HG03139 (cell line): ENCODE results near the gene CERS3.

ENCODE experiments used
- ATAC-seq: cut with Tn5 transposase; IDR thresholded peaks from one replicate; pipeline ENCODE4 v1.9.1; 2021; ENCODE audit not compliant: unreplicated experiment

Gene CERS3

DNA sequence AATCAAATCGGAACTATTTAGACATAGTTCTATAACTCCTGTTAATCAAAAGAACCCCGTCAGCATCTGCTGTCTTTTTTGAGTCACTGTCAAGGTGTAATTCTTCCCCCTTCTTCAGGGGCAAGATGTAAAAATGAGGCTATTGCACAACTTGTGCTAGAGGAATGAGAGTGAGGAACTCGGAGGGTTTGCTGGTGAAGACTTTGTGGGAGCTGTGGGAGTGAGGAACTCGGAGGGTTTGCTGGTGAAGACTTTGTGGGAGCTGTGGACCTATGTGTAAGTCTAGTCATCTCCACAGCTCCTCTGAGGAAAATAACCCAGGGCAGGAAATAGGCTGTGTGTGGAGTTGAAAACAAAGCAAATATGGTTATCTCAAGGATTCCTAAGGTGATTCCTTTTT, 2.5 kb upstream of the CERS3 start:
- ATAC-seq, result no peak

DNA sequence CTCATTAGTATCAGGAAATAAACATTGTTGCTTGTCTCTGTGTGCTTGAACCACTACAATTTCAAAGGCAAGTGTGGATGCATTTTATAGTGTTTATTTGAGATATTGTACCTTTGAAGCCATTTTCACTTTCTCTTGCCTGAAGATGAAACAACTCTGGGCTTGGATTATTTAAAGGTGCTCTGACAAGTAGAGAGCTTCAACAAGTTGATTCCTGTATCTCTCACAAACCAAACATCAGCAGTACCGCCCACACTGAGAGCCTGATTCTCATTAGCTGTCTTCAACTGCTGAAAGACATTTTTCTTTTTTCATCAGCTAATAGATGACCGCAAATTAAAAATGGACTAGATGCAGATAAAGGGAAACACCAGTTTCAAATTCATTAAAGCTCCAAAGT, 806 bp upstream of the CERS3 start:
- ATAC-seq, result no peak

DNA sequence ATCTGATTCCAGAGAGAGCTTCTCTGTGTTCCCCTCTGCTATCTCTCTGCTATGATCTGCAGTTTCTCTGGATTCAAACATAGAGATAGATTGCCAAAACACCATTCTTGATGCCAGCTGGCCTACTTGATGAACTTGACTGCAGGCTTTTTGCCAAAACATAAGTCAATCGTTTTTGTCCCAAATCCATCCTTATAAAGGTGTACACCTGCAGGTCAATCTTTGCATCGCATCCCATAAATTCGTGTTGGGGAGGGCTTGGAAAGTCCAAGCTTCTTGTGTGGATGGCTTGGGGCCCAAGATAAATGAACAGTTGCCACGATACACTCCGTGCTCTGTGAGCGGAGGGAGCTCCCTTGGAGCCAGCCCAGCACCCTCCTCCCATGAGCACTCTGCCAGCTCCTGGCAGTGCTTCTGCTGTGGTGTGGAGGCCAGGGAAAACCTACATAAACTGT, 2.7 kb downstream of the CERS3 start:
- ATAC-seq, result no peak

DNA sequence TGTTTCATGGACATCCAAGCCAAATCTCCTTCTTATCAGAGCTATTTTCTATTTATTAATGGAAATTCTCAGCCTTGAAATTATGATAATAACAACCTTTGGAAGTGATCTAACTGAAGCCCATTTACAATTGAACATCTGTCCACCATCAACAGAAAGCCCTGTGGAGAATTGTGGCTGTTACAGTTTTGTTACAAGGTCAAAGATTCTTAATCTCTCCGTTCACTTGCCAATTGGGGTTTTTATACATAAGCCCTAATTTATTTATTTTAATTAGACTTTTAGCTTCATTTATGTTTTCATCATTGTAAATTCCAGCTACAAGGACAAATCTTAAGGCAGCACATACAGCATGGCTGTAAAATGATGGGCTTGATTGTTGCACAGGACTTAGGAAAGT, 3.3 kb downstream of the CERS3 start:
- no peak for ATAC-seq

DNA sequence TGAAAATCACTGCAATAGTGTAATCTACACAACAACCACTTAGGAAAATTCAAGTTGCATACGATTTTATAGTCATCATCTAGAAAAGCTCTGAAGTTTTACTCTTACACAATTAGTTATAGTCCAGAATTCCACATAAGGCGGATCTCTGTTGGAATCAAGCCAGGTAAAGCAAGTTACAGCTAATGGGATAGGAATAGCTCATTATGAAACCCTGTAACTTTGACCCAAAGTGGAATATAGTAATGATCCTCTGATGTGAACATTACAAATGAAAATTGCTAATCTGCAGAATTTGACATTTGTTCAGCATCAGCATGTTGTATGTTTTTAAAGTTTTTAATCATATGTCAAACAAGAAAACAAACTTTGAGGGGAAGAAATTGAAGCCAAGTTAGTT, 4.4 kb downstream of the CERS3 start:
- no peak for ATAC-seq

DNA sequence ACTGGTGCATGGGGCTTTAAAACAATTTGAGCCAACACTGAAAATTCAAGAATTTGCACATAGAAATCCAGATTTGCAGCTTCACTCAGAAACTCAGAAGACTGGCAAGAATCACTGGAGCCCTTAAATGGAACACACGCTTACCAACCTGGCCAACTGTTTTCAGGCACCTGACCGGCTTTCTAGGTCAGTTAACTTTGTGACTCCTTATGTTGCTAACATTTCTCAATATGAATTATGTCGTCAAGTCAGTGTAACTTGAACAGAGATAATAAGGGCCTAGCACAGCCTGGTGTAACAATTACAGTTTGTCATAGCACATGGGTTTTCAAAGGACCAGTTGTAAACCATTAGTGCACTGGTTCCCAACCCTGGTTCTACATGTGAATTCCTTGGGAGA, 6.8 kb downstream of the CERS3 start:
- ATAC-seq, result no peak

DNA sequence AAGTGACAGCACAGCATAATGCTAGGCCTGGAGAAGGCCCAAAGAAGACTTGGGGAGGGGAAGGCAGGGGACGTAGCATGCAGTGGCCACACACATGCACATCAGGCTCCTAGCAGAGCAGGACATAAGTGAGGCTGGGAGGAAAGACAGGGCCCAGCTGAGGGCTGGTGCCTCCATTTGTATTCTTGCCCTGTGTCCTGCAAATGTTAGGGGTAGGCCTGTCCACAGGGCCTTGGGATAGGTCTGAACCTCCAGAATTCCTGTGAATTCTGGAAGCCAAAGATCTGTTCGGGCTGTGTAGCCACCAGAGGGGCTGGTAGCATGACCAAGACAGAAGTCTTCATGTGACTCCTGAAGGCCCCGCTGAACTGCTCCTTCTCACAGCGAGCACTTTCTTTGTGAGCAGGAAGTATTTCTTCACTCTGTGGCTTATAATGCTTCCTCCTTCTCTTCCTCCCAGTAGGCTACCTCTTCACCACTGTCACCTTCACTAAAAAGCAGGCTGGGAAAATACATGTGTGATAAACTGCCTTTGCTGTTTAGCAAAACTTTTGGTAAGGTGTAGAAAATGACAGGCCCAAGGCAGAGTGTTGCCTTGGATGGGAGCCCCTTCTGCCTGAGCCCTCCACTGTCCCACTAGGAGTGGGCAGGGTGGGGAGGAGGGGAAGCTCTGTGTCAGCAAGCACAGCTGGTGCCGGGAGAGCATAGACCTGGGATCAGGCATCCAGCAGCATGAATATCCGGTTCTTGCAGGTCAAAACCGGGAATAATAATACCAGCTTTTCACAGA, 8.4 kb downstream of the CERS3 start:
- no peak for ATAC-seq

DNA sequence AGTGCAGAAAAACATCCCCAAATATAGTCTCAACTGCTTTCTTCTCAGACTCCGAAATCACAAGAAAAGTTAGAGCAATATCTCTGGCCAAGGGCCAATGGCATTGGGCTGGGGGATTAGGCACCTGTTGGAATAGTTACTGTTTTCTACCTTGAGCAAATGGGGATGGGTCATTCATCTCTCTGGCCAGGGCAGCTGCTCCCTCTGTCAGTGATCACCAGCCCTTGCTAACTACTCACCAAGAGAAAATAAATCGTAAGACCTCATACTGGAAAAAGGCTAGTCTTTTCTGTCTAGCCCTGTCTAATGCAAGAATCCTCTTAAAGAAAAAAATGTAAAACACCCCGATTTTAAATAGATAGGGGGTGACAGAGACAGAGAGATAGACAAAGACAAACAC, 10.9 kb downstream of the CERS3 start:
- ATAC-seq, result no peak

DNA sequence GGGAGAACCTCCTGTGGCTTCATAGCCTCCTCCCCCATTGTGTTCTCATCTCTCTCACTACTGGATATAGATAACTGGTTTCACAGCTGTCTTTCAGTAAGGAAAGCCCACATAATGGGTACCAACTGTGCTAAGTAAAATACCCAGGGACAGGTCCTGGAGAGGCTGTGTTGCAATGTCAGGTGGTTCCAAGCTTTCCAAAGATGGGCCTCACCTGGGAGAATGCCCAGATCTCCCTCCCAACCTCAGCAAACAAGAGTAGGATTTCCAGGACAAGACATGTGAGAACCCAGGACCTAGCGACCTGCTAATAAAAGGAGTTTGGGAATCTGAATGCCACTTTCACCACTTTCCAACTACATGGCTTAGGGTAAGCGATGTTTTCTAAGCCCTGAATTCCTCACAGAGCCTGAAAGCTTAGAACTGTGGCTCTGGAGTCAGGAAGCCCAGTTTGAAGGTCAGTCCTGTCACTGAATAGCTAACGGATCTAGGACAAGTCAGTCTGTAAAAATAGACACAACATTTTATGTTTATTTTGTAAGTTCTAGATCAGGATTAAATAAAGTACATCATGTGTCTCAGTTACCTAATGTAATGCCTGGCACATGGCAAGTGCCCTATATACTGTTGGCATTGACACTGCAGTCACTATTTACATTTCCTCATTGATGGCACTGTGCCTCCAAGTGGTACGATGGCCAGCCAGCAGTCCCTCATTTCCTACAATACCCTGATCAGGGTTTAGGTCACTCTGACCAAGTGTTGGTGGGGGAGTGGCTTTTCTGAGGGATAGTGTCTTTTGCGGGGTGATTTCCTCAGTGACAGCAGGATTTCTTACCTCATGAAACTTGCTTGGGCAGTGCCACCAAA, 11.9 kb downstream of the CERS3 start:
- no peak for ATAC-seq

DNA sequence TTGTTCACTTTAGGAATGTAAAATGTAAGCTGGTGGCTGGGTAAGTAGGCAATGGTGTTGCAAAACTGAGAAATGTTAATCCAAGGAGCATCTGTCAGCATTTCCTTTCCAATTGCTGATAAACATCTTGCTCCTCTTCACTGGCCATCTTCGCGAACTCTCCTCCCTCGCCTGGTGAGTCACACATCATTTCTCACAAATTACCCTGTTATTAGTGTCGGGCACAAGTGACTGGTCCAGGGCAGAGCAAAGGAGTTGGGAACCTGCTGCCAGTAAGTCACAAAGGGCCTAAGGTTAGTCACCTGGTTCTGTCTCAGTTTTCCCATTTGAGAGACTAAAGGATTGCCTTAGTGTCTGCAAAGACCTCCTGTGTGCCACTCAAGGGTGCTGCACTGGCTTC, 13.0 kb downstream of the CERS3 start:
- ATAC-seq, result no peak

DNA sequence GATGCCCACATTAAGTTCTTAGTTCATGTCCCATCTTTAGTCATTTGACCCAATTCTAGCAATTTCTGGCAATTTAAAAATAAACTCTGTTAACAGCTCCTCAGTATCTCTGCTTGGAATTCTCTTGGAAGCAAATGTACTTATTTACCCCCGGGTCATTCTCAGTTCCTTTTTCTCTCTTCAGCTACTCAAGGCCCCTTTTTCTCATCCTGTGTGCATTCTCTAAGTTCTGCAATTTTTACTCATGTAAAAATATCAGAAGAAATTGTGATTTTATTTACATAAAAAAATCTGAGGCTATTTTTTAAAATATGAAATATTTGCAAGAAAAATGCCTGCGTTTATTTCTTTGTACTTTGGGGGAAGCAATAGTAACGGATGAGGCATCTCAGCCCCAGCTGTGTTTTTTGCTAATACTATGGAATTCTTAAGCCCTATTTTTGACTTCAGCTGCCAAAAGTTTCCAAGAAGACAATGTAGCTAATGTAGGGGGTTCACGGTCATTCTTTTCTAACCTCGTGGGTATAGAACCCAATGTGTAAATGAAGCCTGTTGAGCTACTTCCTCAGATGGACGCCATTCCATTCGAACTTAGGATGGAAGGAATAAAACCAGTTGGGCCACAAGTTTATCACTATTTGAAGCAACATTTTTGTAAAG, 20.0 kb downstream of the CERS3 start:
- ATAC-seq, result no peak

DNA sequence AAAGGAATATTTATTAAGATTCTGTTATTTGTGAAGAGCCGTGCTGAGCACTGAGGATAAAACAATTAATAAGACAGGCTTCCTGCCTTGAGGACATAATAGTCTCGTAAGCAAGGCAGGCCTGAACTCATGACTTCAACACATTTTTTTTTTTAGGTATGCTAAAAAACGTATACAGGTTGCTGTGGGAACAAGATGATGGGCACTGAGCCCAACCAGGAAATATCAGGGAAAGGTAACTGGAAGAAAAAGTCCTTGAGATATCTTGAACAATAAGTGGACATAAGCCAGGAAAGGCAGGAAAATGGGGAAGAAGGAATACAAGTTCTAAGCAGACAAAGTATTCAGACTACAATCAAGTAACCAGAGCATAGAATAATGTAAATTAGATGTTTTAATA, 26.1 kb downstream of the CERS3 start:
- ATAC-seq, result no peak

DNA sequence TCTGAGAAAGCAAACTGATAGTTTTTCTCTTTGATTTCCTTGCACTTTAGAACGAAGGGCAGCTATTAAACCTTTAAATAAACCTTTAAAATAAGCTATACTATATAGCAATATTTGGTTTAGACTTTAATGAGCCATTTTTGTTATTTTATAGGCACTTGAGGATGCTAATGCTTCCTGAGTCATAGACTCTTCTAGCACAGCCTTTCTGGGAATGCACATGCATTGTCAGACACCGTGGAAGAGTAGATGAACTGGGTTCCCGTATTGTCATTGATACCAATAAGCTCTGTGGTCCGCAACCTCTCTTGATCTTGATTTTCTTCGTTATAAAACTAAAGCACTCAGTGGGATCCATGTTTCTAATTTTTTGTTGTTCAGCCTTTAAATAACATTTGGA, 27.6 kb downstream of the CERS3 start:
- no peak for ATAC-seq

DNA sequence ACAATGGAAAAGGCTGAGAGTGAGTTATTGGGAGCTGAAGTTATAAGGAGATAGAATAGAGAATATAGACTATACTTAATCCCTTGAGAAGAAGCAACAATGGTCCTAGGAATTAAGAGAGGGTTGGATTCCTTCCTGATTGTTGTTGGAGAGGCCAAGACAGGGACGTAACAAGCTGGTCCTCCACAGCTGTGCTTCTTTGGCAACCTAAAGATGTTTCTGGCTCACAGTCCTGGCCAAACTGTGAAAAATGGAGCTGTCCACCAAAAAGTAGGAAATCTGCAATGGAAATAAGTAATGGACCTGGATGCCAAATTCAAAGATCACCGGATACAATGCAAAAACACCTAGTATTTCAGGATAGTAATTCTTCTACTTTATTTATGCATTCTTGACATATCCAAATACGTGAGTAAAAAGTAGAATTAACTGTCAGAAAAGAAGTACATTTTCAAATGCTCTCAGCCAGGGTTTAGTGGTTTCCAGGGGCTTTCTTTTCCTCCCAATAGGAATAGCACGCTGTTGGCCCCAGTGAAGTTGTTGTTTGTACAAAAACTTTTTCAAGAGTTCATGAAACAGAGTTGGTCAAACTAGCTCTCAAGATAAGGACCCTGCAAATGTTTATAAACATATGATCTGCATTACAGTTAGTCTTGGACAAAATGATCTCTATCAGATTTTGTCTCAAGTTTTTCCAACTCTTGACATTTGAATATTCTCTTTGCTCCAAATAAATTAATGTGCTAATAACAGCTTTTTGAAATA, 28.3 kb downstream of the CERS3 start:
- no peak for ATAC-seq

DNA sequence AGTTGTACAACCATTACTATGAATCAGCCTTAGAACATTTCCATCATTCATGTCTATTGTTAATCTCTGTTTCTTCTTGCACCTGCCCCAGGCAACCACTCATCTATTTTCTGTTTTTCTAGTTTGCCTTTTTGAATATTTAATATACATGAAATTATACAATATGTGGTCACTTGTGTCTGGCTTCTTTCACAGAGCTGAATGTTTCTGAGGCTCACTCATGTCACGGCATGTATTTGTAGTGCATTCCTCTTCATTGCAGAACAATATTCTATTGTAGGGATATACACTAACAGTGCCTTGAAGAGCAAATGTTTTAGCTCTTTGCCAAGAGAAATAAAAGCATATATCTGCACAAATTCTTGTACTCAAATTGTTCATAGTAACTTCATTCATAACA, 32.9 kb downstream of the CERS3 start:
- no peak for ATAC-seq

DNA sequence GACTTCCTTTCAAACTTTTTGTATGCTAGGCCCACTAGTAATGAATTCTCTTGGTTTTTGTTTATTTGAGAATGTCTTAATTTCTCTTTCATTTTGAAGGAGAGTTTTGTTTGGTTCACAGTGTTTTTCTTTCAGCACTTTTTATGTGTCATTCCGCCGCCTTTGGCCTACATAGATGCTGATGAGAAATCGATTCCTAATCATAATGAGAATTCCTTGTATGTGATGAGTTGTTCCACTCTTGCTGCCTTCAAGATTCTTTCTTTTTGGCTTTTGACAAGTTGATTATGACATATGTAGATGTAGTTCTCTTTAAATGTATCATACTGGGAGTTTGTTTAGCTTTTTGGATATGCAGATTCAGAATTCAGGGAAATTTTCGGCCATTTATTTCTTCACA, 35.5 kb downstream of the CERS3 start:
- ATAC-seq, result no peak

DNA sequence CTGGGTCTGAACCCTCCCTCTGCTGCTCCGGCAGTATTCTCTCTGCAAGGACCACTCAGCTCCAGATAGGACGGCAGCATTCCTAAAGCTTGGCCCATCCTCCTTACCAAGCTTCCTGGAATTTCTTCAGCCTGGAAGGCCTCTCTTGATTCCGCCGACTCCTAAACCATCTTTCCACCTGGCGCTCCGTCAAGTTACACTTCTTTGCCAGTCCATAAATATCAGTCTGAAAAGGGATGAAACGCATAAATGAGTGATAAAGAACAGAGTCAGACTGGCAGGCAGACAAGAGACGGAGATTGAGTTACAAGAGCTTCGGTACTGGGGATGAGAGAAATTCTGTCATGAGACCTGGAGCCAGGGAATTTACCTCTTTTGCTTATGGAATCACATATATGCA, 44.3 kb downstream of the CERS3 start:
- no peak for ATAC-seq

DNA sequence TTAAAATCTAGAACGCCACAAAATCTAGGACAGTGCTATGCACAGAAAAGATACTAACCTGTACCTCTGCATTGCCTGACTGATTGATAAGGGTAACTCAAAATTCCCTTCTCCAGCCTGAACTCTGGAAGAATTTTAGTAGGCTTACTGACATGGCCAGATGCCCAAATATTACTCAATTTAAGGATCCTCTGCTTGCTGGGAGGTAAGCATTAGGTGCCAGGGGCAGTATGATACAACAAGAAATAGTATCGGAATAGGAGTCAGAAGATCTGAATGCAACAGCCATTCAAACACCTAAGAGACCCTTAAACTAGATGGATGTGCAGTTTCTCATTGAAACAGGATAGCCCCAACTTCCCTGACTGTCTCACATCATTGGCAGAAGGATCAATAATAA, 45.4 kb downstream of the CERS3 start:
- ATAC-seq, result no peak

DNA sequence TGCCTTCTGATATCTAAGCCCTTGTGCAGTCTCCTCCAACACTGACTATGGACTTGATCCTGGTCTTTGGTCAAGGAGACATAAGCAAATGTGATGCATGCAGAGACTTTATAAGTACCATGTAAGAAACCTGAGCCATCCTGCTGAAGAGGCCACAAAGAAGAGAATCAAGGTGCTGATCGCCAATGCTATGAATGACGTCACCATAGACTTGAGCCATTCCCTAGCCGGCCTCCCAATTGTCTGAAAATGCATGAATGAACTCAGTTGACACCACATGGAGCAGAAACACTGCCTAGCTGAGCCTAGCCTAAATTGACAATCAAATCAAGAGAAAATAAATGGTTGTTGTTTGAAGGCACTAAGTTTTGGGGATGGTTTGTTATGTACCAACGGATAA, 51.9 kb downstream of the CERS3 start:
- ATAC-seq, result no peak

DNA sequence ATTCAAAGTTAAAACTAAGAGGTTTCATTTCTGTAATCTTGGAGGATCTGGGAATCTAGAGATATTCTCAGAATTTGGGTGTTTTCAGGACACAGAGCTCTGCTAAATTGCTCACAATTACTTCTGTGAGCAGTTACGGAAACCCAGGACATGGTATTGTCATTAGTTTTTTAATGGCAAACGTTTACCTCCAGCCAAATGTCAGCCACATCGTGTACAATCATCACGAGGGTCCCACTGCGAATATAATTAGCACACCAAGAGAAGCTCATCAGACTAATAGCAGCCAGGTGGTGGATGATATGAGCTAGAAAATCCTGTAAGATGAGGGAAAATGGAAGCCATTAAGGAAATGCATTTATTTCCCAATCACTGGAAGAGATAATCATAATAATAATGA, 56.0 kb downstream of the CERS3 start:
- no peak for ATAC-seq

DNA sequence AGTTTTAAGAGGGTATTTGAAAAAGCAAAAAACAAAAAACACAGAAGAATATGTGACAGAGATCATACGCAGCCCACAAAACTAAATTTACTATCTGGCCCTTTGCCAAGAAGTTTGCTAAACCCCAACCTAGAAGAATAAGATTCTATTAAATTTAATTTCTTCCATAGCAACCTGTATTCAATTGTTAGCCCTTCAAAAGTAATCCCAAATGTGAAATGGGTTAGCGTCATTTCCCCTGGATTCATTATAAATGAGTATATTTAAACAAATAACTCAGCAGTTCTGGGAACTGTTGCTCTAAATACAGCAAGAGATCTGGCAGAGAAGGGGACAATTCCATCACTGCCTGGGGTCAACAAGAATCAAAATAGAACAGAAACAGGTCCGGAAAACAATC, 56.8 kb downstream of the CERS3 start:
- ATAC-seq, result no peak
